WTC11 (cell line): Measurements from ENCODE around the gene UNC93A. TPM values are rescaled to one million over a fixed set of nuclear protein-coding genes. Genes with fewer than 3 reads are reported as not detected.
"Not testable (repeated sequence)": the region's sequence is repeated elsewhere in the genome, so short reads cannot be mapped to it uniquely, and the experiment has no call there.

Source experiments
- ATAC-seq: fragments of 200-7000 bp; cut with Tn5 transposase; 2 replicates; pipeline ENCODE4 v1.10.0; 2021; ENCODE audit warnings: mild to moderate bottlenecking, moderate library complexity
- CTCF ChIA-PET: fragments of 300-600 bp; sonication (Branson Sonifier 250); formaldehyde crosslinking; loops from one replicate; lab custom pipeline; 2021; ENCODE audit warnings: antibody characterized with exemption; lab: Charles Lee
- POLR2A ChIA-PET: fragments of 350-600 bp; sonication (Branson Sonifier 250); formaldehyde crosslinking; loops from one replicate; lab custom pipeline; 2021; ENCODE audit warnings: antibody characterized with exemption; lab: Charles Lee
- DNase-seq: peaks from one replicate; pipeline ENCODE4 v3.0.0; 2021; ENCODE audit warnings: low spot score
- H3K27ac Mint-ChIP-seq: 2 replicates; pipeline ENCODE4 v1.8.0; 2021; ENCODE audit warnings: mixed read lengths
- H3K27me3 Mint-ChIP-seq: 2 replicates; pipeline ENCODE4 v1.8.0; 2021; ENCODE audit warnings: low read depth, mild to moderate bottlenecking, moderate library complexity, mixed read lengths
- H3K36me3 Mint-ChIP-seq: 2 replicates; pipeline ENCODE4 v1.8.0; 2021; ENCODE audit warnings: mixed read lengths
- H3K4me1 Mint-ChIP-seq: 2 replicates; pipeline ENCODE4 v1.8.0; 2022; ENCODE audit warnings: mixed read lengths
- H3K4me3 Mint-ChIP-seq: 2 replicates; pipeline ENCODE4 v1.8.0; 2021; ENCODE audit warnings: mild to moderate bottlenecking, moderate library complexity, mixed read lengths
- H3K9me3 Mint-ChIP-seq: 2 replicates; pipeline ENCODE4 v1.8.0; 2021; ENCODE audit warnings: mixed read lengths
- AR ChIP-seq: fragments of 250-450 bp; sonication (Bioruptor Pico); IDR thresholded peaks from 2 replicates; pipeline ENCODE4 v1.9.0; 2021; ENCODE audit warnings: mild to moderate bottlenecking
- ARID4B ChIP-seq: sonication (generic); formaldehyde crosslinking; IDR thresholded peaks from 2 replicates; pipeline ENCODE4 v1.8.0; 2023; ENCODE audit warnings: missing genetic modification reagents, mild to moderate bottlenecking, borderline replicate concordance
- ATF1 ChIP-seq: sonication (generic); formaldehyde crosslinking; IDR thresholded peaks from 2 replicates; pipeline ENCODE4 v1.8.1; 2023; ENCODE audit warnings: mild to moderate bottlenecking, moderate library complexity, missing genetic modification reagents
- CBFB ChIP-seq: sonication (generic); formaldehyde crosslinking; IDR thresholded peaks from 2 replicates; pipeline ENCODE4 v1.8.1; 2022; ENCODE audit warnings: mild to moderate bottlenecking, low read depth, missing genetic modification reagents
- ETV6 ChIP-seq: sonication (generic); formaldehyde crosslinking; IDR thresholded peaks from 2 replicates; pipeline ENCODE4 v1.8.1; 2022; ENCODE audit warnings: mild to moderate bottlenecking, missing genetic modification reagents
- FOXP1 ChIP-seq: sonication (generic); formaldehyde crosslinking; IDR thresholded peaks from 2 replicates; pipeline ENCODE4 v1.8.0; 2022; ENCODE audit warnings: missing genetic modification reagents, mild to moderate bottlenecking, moderate library complexity, borderline replicate concordance
- MAX ChIP-seq: sonication (generic); formaldehyde crosslinking; IDR thresholded peaks from 2 replicates; pipeline ENCODE4 v1.8.0; 2022; ENCODE audit warnings: mild to moderate bottlenecking, missing genetic modification reagents
- MLX ChIP-seq: sonication (generic); formaldehyde crosslinking; IDR thresholded peaks from 2 replicates; pipeline ENCODE4 v1.8.1; 2023; ENCODE audit warnings: mild to moderate bottlenecking, missing genetic modification reagents, moderate library complexity
- MXD4 ChIP-seq: fragments of 250-450 bp; sonication (Bioruptor Pico); IDR thresholded peaks from 2 replicates; pipeline ENCODE4 v1.8.0; 2021; ENCODE audit warnings: mild to moderate bottlenecking, moderate library complexity, borderline replicate concordance
- NFE2L1 ChIP-seq: sonication (generic); formaldehyde crosslinking; IDR thresholded peaks from 2 replicates; pipeline ENCODE4 v1.8.1; 2023; ENCODE audit warnings: missing genetic modification reagents
- SP1 ChIP-seq: sonication (generic); formaldehyde crosslinking; conservative IDR thresholded peaks from 2 replicates; pipeline ENCODE4 v1.8.1; 2022; ENCODE audit warnings: missing genetic modification reagents
- TEAD1 ChIP-seq: sonication (generic); formaldehyde crosslinking; IDR thresholded peaks from 2 replicates; pipeline ENCODE4 v1.8.0; 2022; ENCODE audit warnings: mild to moderate bottlenecking, missing genetic modification reagents
- USF1 ChIP-seq: sonication (generic); formaldehyde crosslinking; IDR thresholded peaks from 2 replicates; pipeline ENCODE4 v1.8.0; 2022; ENCODE audit warnings: mild to moderate bottlenecking, missing genetic modification reagents
- USF2 ChIP-seq: sonication (generic); formaldehyde crosslinking; IDR thresholded peaks from 2 replicates; pipeline ENCODE4 v1.8.1; 2023; ENCODE audit warnings: mild to moderate bottlenecking, missing genetic modification reagents, moderate library complexity
- ZBTB43 ChIP-seq: sonication (generic); formaldehyde crosslinking; IDR thresholded peaks from 2 replicates; pipeline ENCODE4 v1.8.1; 2023; ENCODE audit warnings: mild to moderate bottlenecking, missing genetic modification reagents
- ZNF671 ChIP-seq: fragments of 250-450 bp; sonication (Bioruptor Pico); IDR thresholded peaks from 2 replicates; pipeline ENCODE4 v1.8.0; 2021; ENCODE audit warnings: mild to moderate bottlenecking
- total RNA-seq: library from RNA; stranded (reverse); gene quantifications from 3 replicates; pipeline ENCODE4 v1.2.3, GENCODE V29; 2021

The UNC93A gene
- total RNA-seq, 1 experiment from 2014 or later: 0.70 TPM

GRCh38 chr6:167247814-167248595 lies 43.1 kb upstream of the UNC93A start:
- peak; percentile 27 for ATAC-seq
- ChIA-PET CTCF (interaction anchor here (0.6 to 1.2 kb wide), 9 partner anchors 10 to 103 kb away, joined by 3 to 9 read pairs (median 4); no protein-coding TSS in a partner anchor), POLR2A (no interaction called here)
- TF ChIP-seq ATF1 (CRISPR knock-in tag): no peak
- peak; percentile 55 for TF ChIP-seq MAX (CRISPR knock-in tag)
- Mint-ChIP-seq H3K36me3 (peaks cover 38% of the 10 kb centered on the region), H3K4me3 (no peak overlapping the region), H3K27ac (peak overlapping the region; percentile 86), H3K4me1 (peaks cover 69% of the 10 kb centered on the region), H3K27me3 (no peaks in the 10 kb centered on the region; the same call in 1 of the 2 replicates), H3K9me3 (peaks cover 13% of the 10 kb centered on the region)
- no peak for DNase-seq

GRCh38 chr6:167248878-167249455 lies 42.1 kb upstream of the UNC93A start:
- DNase-seq, POLR2A ChIA-PET, H3K27me3 Mint-ChIP-seq, H3K4me3 Mint-ChIP-seq, ATAC-seq: not testable (repeated sequence)
- H3K9me3 Mint-ChIP-seq: peaks cover 22% of the 10 kb centered on the region
- H3K27ac Mint-ChIP-seq: peak overlapping the region; percentile 60
- H3K4me1 Mint-ChIP-seq: peaks cover 60% of the 10 kb centered on the region
- peaks cover 47% of the 10 kb centered on the region for H3K36me3 Mint-ChIP-seq
- CTCF ChIA-PET: interaction anchor here (0.6 to 1.2 kb wide), 9 partner anchors 9 to 102 kb away, joined by 3 to 9 read pairs (median 4); no protein-coding TSS in a partner anchor

- H3K27me3 Mint-ChIP-seq: no peaks in the 10 kb centered on the region; the same call in 1 of the 2 replicates
- CTCF ChIA-PET: no interaction called here
- DNase-seq (no peak), ATAC-seq (no peak)
- no peak overlapping the region for H3K4me3 Mint-ChIP-seq
- H3K4me1 Mint-ChIP-seq: peaks cover 27% of the 10 kb centered on the region
- H3K27ac Mint-ChIP-seq: no peak overlapping the region
- POLR2A ChIA-PET: no interaction called here
- peaks cover 47% of the 10 kb centered on the region for H3K9me3 Mint-ChIP-seq
- TF ChIP-seq ZNF671 (CRISPR knock-in tag) (no peak), NFE2L1 (CRISPR knock-in tag) (no peak), TEAD1 (CRISPR knock-in tag) (no peak), ZBTB43 (no peak), CBFB (CRISPR knock-in tag) (no peak), MLX (no peak), ARID4B (CRISPR knock-in tag) (no peak), ETV6 (CRISPR knock-in tag) (no peak), AR (CRISPR knock-in tag) (no peak), SP1 (CRISPR knock-in tag) (no peak), USF2 (CRISPR knock-in tag) (no peak), MXD4 (CRISPR knock-in tag) (no peak), FOXP1 (CRISPR knock-in tag) (no peak), USF1 (no peak)
- H3K36me3 Mint-ChIP-seq: peaks cover 64% of the 10 kb centered on the region
Observed at GRCh38 chr6:167252271-167252670, 38.8 kb upstream of the UNC93A start.
